IMR-90 (cell line): ENCODE data around the gene YPEL2. TPM values are rescaled to one million over a fixed set of nuclear protein-coding genes. Genes with fewer than 3 reads are reported as not detected.

Experiments used
- ATAC-seq: fragments of 200-7000 bp; cut with Tn5 transposase; 2 replicates; pipeline ENCODE4 v1.9.1; 2020; ENCODE audit warnings: low read depth, mild to moderate bottlenecking, moderate library complexity
- BruUV-seq: library from RNA; stranded (reverse); fragments of 400-500 nt; replicated peaks from 2 replicates; lab custom pipeline; 2021; lab: Mats Ljungman, UMichigan
- CTCF ChIA-PET: fragments of 300-600 bp; formaldehyde crosslinking; extraction: SDS; loops from one replicate; lab custom pipeline; 2021; ENCODE audit warnings: antibody characterized with exemption; lab: Yijun Ruan, JAX
- POLR2A ChIA-PET: fragments of 300-600 bp; sonication (Branson Sonifier 250); formaldehyde crosslinking; loops from one replicate; lab custom pipeline; 2022; ENCODE audit warnings: antibody characterized with exemption; ENCODE audit not compliant: unreplicated experiment; lab: Charles Lee
- DNase-seq: peaks from one replicate; pipeline ENCODE4 v3.0.0; 2013
- H2AFZ ChIP-seq: replicated peaks from 2 replicates; pipeline ENCODE3; 2013; ENCODE audit warnings: low read length, mild to moderate bottlenecking; ENCODE audit not compliant: poor library complexity
- H2AK5ac ChIP-seq: 2 replicates; pipeline ENCODE4 v1.6.1; 2013; ENCODE audit warnings: low read depth, low read length, inconsistent platforms
- H2AK9ac ChIP-seq: replicated peaks from 2 replicates; pipeline ENCODE3; 2013; ENCODE audit warnings: mild to moderate bottlenecking, low read depth, low read length, moderate library complexity; ENCODE audit not compliant: poor library complexity
- H2BK120ac ChIP-seq: 2 replicates; pipeline ENCODE4 v1.6.1; 2013; ENCODE audit warnings: low read depth, low read length, inconsistent platforms
- H2BK15ac ChIP-seq: 3 replicates; pipeline ENCODE4 v1.6.1; 2013; ENCODE audit warnings: low read depth, low read length, inconsistent platforms
- H2BK20ac ChIP-seq: 2 replicates; pipeline ENCODE4 v1.6.1; 2013; ENCODE audit warnings: low read depth, mild to moderate bottlenecking, inconsistent platforms, low read length, moderate library complexity
- H2BK5ac ChIP-seq: 2 replicates; pipeline ENCODE4 v1.6.1; 2013; ENCODE audit warnings: mild to moderate bottlenecking, low read depth, low read length, inconsistent platforms; ENCODE audit not compliant: poor library complexity, severe bottlenecking
- H3K14ac ChIP-seq: replicated peaks from 2 replicates; pipeline ENCODE4 v1.6.1; 2013; ENCODE audit warnings: low read depth, low read length, inconsistent platforms
- H3K18ac ChIP-seq: 2 replicates; pipeline ENCODE4 v1.6.1; 2013; ENCODE audit warnings: low read depth, low read length, control low read depth
- H3K23ac ChIP-seq: 2 replicates; pipeline ENCODE4 v1.6.1; 2013; ENCODE audit warnings: low read depth, low read length, inconsistent platforms
- H3K27ac ChIP-seq: 2 replicates; pipeline ENCODE4 v1.5.1; 2013; ENCODE audit warnings: mild to moderate bottlenecking, control low read depth, low read length; ENCODE audit not compliant: insufficient read depth
- H3K27me3 ChIP-seq: 2 replicates; pipeline ENCODE4 v1.6.1; 2013; ENCODE audit warnings: low read length; ENCODE audit not compliant: control insufficient read depth, insufficient read depth
- H3K36me3 ChIP-seq: 2 replicates; pipeline ENCODE4 v1.6.1; 2013; ENCODE audit warnings: low read length, mixed read lengths; ENCODE audit not compliant: control insufficient read depth, insufficient read depth
- H3K4ac ChIP-seq: 2 replicates; pipeline ENCODE4 v1.6.1; 2013; ENCODE audit warnings: low read depth, low read length, inconsistent platforms
- H3K4me1 ChIP-seq: 2 replicates; pipeline ENCODE4 v1.6.1; 2013; ENCODE audit warnings: low read length, mixed read lengths; ENCODE audit not compliant: control insufficient read depth, insufficient read depth
- H3K4me2 ChIP-seq: 2 replicates; pipeline ENCODE4 v1.6.1; 2013; ENCODE audit warnings: low read depth, mild to moderate bottlenecking, control low read depth, low read length, moderate library complexity
- H3K4me3 ChIP-seq: 2 replicates; pipeline ENCODE4 v1.5.1; 2013; ENCODE audit warnings: low read depth, mild to moderate bottlenecking, control low read depth, low read length, moderate library complexity; ENCODE audit not compliant: insufficient read depth
- H3K56ac ChIP-seq: 2 replicates; pipeline ENCODE4 v1.6.1; 2013; ENCODE audit warnings: low read length, inconsistent platforms; ENCODE audit not compliant: insufficient read depth; ENCODE audit errors: extremely low read depth
- H3K79me1 ChIP-seq, 2 experiments: 2 replicates each; pipeline ENCODE4 v1.6.1; 2013; ENCODE audit warnings: low read length in 2 of 2, inconsistent platforms in 1 of 2, low read depth in 1 of 2
- H3K9ac ChIP-seq: 2 replicates; pipeline ENCODE4 v1.6.1; 2013; ENCODE audit warnings: low read depth, low read length, control low read depth
- H3K9me1 ChIP-seq: 2 replicates; pipeline ENCODE4 v1.6.1; 2013; ENCODE audit warnings: low read length, inconsistent platforms; ENCODE audit not compliant: insufficient read depth
- H3K9me3 ChIP-seq: 2 replicates; pipeline ENCODE4 v1.6.1; 2013; ENCODE audit warnings: low read length; ENCODE audit not compliant: control insufficient read depth, insufficient read depth
- H4K20me1 ChIP-seq: 2 replicates; pipeline ENCODE4 v1.6.1; 2013; ENCODE audit warnings: low read length, inconsistent platforms; ENCODE audit not compliant: insufficient read depth
- H4K5ac ChIP-seq: 2 replicates; pipeline ENCODE4 v1.6.1; 2013; ENCODE audit warnings: mild to moderate bottlenecking, low read depth, low read length, control low read depth
- H4K8ac ChIP-seq, 2 experiments: 2 replicates each; pipeline ENCODE4 v1.6.1; 2013; ENCODE audit warnings: low read depth in 2 of 2, low read length in 2 of 2, control low read depth in 1 of 2, inconsistent platforms in 1 of 2
- H4K91ac ChIP-seq: 2 replicates; pipeline ENCODE4 v1.6.1; 2013; ENCODE audit warnings: low read depth, low read length, inconsistent platforms; ENCODE audit not compliant: insufficient read depth
- CEBPB ChIP-seq: IDR thresholded peaks from 2 replicates; pipeline ENCODE4 v1.6.1; 2012; ENCODE audit warnings: low read depth, low read length, improper control_type of control experiment
- MXI1 ChIP-seq: IDR thresholded peaks from 2 replicates; pipeline ENCODE4 v1.6.1; 2012; ENCODE audit warnings: low read depth, mild to moderate bottlenecking, low read length, moderate library complexity, borderline replicate concordance
- POLR2A ChIP-seq: IDR thresholded peaks from 2 replicates; pipeline ENCODE4 v1.6.1; 2012; ENCODE audit warnings: mild to moderate bottlenecking, low read depth, low read length
- RCOR1 ChIP-seq: IDR thresholded peaks from 2 replicates; pipeline ENCODE4 v1.6.1; 2012; ENCODE audit warnings: mild to moderate bottlenecking, low read length, improper control_type of control experiment; ENCODE audit not compliant: insufficient replicate concordance
- SMC3 ChIP-seq: fragments of 150-350 bp; IDR thresholded peaks from 2 replicates; pipeline ENCODE4 v1.6.1; 2016; ENCODE audit warnings: low read depth, mild to moderate bottlenecking, antibody characterized with exemption, low read length, moderate library complexity
- WGBS, 2 experiments: methylation state at CpG; one replicate each; pipeline versions ENCODE4 v1.1.5 to v1.1.7; 2013; ENCODE audit warnings: missing lambda C conversion rate in 2 of 2; ENCODE audit not compliant: insufficient read length in 1 of 2; ENCODE audit errors: extremely low coverage in 2 of 2; 5-methylcytosine and 5-hydroxymethylcytosine counted together
- dilution Hi-C: fragments of 300-500 bp; cut with HindIII; formaldehyde crosslinking; loops from one replicate; pipeline ENCODE4 v1.14.3; 2018; ENCODE audit warnings: low sequenced_read_pairs; ENCODE audit not compliant: unreplicated experiment
- in situ Hi-C: fragments of 300-500 bp; cut with MboI; formaldehyde crosslinking; loops from 3 replicates; pipeline ENCODE4 v1.14.3; 2019; ENCODE audit warnings: low sequenced_read_pairs, inconsistent platforms, mixed read lengths
- intact Hi-C: fragments of 100-400 bp; cut with micrococcal nuclease; formaldehyde crosslinking; loops from 2 replicates; pipeline ENCODE4 v1.10.0; 2022
- polyA plus RNA-seq, 3 experiments: library from polyadenylated mRNA; depleted of rRNA; stranded (reverse); fragments of >200 nt; gene quantifications; 2 replicates each; pipeline ENCODE4 v1.2.3, GENCODE V29; 2012; ENCODE audit warnings: low replicate concordance in 1 of 3
- total RNA-seq: library from RNA; depleted of rRNA; stranded (reverse); fragments of >200 nt; gene quantifications from 2 replicates; pipeline ENCODE4 v1.2.3, GENCODE V29; 2012
- TF ChIP-seq, protein P1 (sequence below): conservative IDR thresholded peaks from 2 replicates; pipeline ENCODE4 v1.5.1; 2012; ENCODE audit warnings: mild to moderate bottlenecking, low read depth, low read length, improper control_type of control experiment
- TF ChIP-seq, protein P2 (sequence below): fragments of 150-350 bp; IDR thresholded peaks from 2 replicates; pipeline ENCODE4 v1.6.1; 2017; ENCODE audit warnings: mild to moderate bottlenecking, antibody characterized with exemption, low read length, low read depth

YPEL2 gene
- total and polyA plus RNA-seq, 2 of the 4 experiments (the other 2 are of a cell fraction), result 2.3 to 3.4 TPM

DNA sequence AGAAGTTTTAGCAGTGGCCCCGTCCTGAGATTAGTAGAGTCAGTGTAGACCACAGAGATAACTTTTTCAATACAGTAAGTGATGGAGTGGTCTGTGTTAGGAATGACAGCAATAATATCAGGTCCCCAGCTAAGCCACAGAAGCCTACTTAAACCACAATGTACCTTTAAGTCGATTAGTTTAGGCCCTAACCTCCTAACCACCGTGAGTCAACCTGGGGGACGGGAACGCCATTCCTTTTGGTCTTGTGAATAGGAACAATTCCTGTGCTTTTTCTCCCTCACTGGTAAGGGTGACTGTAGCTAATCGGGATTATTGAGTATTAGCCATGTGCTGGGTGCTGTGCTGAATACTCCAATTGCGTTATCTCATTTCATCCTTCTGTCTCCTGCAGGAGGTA lies 14.0 kb downstream of the YPEL2 start:
- Histone ChIP-seq H3K4ac (no peak overlapping the region), H3K36me3 (no peaks in the 10 kb centered on the region), H3K4me2 (no peak overlapping the region), H3K23ac (no peak overlapping the region), H2AFZ (no peak overlapping the region), H3K18ac (no peak overlapping the region), H3K14ac (no peak overlapping the region), H3K9me1 (no peaks in the 10 kb centered on the region), H4K8ac (no peak overlapping the region), H3K9me3 (no peaks in the 10 kb centered on the region), H3K27me3 (peaks cover 12% of the 10 kb centered on the region), H3K4me1 (peaks cover 2% of the 10 kb centered on the region; the same call in 1 of the 2 replicates), H2AK9ac (no peak overlapping the region), H3K27ac (no peak overlapping the region), H3K79me1 (peaks cover 0 to 3% of the 10 kb centered on the region in 2 experiments; a peak in 1 of 4 replicates), H2BK15ac (no peak overlapping the region), H2BK5ac (no peak overlapping the region), H2BK120ac (no peak overlapping the region), H3K4me3 (no peak overlapping the region), H3K9ac (no peak overlapping the region), H4K20me1 (peaks cover 20% of the 10 kb centered on the region; the same call in 1 of the 2 replicates), H4K5ac (no peak overlapping the region), H2AK5ac (no peak overlapping the region), H2BK20ac (no peak overlapping the region), H4K91ac (no peak overlapping the region), H3K56ac (no peak overlapping the region)
- no CpG with 5 or more reads among the region's 7 CpGs for WGBS, 2 experiments
- CTCF ChIA-PET, result interaction anchor here (1.5 kb wide), 1 partner anchor 11 kb away, joined by 3 read pairs; no protein-coding TSS in a partner anchor
- intact Hi-C loops, result no loop called here
- no TSS peak for BruUV-seq
- no peak for TF ChIP-seq MXI1
- no peak for TF ChIP-seq SMC3
- TF ChIP-seq POLR2A, result no peak
- no peak for TF ChIP-seq RCOR1
- no peak for TF ChIP-seq CEBPB
- TF ChIP-seq, protein P1, sequence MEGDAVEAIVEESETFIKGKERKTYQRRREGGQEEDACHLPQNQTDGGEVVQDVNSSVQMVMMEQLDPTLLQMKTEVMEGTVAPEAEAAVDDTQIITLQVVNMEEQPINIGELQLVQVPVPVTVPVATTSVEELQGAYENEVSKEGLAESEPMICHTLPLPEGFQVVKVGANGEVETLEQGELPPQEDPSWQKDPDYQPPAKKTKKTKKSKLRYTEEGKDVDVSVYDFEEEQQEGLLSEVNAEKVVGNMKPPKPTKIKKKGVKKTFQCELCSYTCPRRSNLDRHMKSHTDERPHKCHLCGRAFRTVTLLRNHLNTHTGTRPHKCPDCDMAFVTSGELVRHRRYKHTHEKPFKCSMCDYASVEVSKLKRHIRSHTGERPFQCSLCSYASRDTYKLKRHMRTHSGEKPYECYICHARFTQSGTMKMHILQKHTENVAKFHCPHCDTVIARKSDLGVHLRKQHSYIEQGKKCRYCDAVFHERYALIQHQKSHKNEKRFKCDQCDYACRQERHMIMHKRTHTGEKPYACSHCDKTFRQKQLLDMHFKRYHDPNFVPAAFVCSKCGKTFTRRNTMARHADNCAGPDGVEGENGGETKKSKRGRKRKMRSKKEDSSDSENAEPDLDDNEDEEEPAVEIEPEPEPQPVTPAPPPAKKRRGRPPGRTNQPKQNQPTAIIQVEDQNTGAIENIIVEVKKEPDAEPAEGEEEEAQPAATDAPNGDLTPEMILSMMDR, result no peak
- TF ChIP-seq, protein P2, sequence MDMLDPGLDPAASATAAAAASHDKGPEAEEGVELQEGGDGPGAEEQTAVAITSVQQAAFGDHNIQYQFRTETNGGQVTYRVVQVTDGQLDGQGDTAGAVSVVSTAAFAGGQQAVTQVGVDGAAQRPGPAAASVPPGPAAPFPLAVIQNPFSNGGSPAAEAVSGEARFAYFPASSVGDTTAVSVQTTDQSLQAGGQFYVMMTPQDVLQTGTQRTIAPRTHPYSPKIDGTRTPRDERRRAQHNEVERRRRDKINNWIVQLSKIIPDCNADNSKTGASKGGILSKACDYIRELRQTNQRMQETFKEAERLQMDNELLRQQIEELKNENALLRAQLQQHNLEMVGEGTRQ, result no peak
- DNase-seq, result no peak
- POLR2A ChIA-PET, result no interaction called here
- no peak for ATAC-seq
- in situ Hi-C loops, result no loop called here
- dilution Hi-C loops, result no loop called here
